ENCODE measurements around the gene NKD1. TPM values are rescaled to one million over a fixed set of nuclear protein-coding genes. Genes with fewer than 3 reads are reported as not detected.

Gene NKD1
- total RNA-seq = 1.0 and 1.5 TPM in 2 replicates

GRCh38 chr16:50548125-50548908 is at the start of gene NKD1:
NKD1 (plus strand) TSS chr16:50548396; CDS start chr16:50548554, 158 bp downstream.
- intact Hi-C loops (cut with micrococcal nuclease) = loop anchor here (1.0 to 5.0 kb wide), 6 partner anchors 39 to 691 kb away; partner anchors contain the start of genes ADCY7, CNEP1R1, HEATR3 and ZNF423

- intact Hi-C loops (cut with micrococcal nuclease) = no loop called here
These were observed 49.6 kb upstream of the NKD1 start for GRCh38 chr16:50498431-50499155.

- intact Hi-C loops (cut with micrococcal nuclease) = no loop called here
These were observed 48.9 kb upstream of the NKD1 start for GRCh38 chr16:50499254-50499653.

GRCh38 chr16:50500171-50500874 is 47.9 kb upstream of the NKD1 start:
- intact Hi-C loops (cut with micrococcal nuclease) = loop anchor here (10.0 kb wide), 1 partner anchor 126 kb away; no protein-coding TSS in a partner anchor

- intact Hi-C loops (cut with micrococcal nuclease) = loop anchor here (10.0 kb wide), 1 partner anchor 126 kb away; no protein-coding TSS in a partner anchor
These were observed 46.9 kb upstream of the NKD1 start for GRCh38 chr16:50501251-50501650.

GRCh38 chr16:50501986-50502615 is 46.1 kb upstream of the NKD1 start:
- intact Hi-C loops (cut with micrococcal nuclease) = loop anchor here (10.0 kb wide), 1 partner anchor 127 kb away; no protein-coding TSS in a partner anchor

- intact Hi-C loops (cut with micrococcal nuclease) = loop anchor here (10.0 kb wide), 1 partner anchor 128 kb away; no protein-coding TSS in a partner anchor
These were observed 45.6 kb upstream of the NKD1 start for GRCh38 chr16:50502616-50503011.

- intact Hi-C loops (cut with micrococcal nuclease) = loop anchor here (10.0 kb wide), 1 partner anchor 129 kb away; no protein-coding TSS in a partner anchor
These were observed 44.2 kb upstream of the NKD1 start for GRCh38 chr16:50503868-50504531.

GRCh38 chr16:50505115-50505514 is 43.1 kb upstream of the NKD1 start:
- intact Hi-C loops (cut with micrococcal nuclease) = loop anchor here (10.0 kb wide), 1 partner anchor 130 kb away; no protein-coding TSS in a partner anchor

- intact Hi-C loops (cut with micrococcal nuclease) = loop anchor here (10.0 kb wide), 1 partner anchor 131 kb away; no protein-coding TSS in a partner anchor
These were observed 42.3 kb upstream of the NKD1 start for GRCh38 chr16:50505714-50506542.

- intact Hi-C loops (cut with micrococcal nuclease) = loop anchor here (10.0 kb wide), 1 partner anchor 132 kb away; no protein-coding TSS in a partner anchor
These were observed 41.7 kb upstream of the NKD1 start for GRCh38 chr16:50506543-50506937.

GRCh38 chr16:50507397-50507796 is 40.8 kb upstream of the NKD1 start:
- intact Hi-C loops (cut with micrococcal nuclease) = loop anchor here (10.0 kb wide), 1 partner anchor 133 kb away; no protein-coding TSS in a partner anchor

GRCh38 chr16:50509521-50510341 is 38.5 kb upstream of the NKD1 start:
- intact Hi-C loops (cut with micrococcal nuclease) = loop anchor here (1.0 to 10.0 kb wide), 7 partner anchors 39 to 484 kb away; partner anchors contain the start of genes CNEP1R1 and NKD1

GRCh38 chr16:50515218-50515617 is 33.0 kb upstream of the NKD1 start:
- intact Hi-C loops (cut with micrococcal nuclease) = no loop called here

- intact Hi-C loops (cut with micrococcal nuclease) = no loop called here
These were observed 31.8 kb upstream of the NKD1 start for GRCh38 chr16:50516401-50516800.

- intact Hi-C loops (cut with micrococcal nuclease) = no loop called here
These were observed 31.3 kb upstream of the NKD1 start for GRCh38 chr16:50516890-50517289.

GRCh38 chr16:50517450-50518252 is 30.5 kb upstream of the NKD1 start:
- intact Hi-C loops (cut with micrococcal nuclease) = no loop called here

Measured in T-helper 1 cell treated with Interleukin-12 subunit alpha and Interleukin-12 subunit beta and Interleukin-4 antibody, amounts not matched to agents 30 ng/mL and 1 ng/mL, for 36 hours (primary cell).